Ovary (tissue), 9 donors: ENCODE results near the gene SKI. TPM values are rescaled to one million over a fixed set of nuclear protein-coding genes. Genes with fewer than 3 reads are reported as not detected.

Experiments used
- DNase-seq, 5 donors: peaks; one replicate each; pipeline ENCODE4 v3.0.0-alpha.2; 2019 to 2020
- H3K27ac ChIP-seq, 2 donors: fragments of 200-600 bp; one replicate each; pipeline versions ENCODE4 v1.5.1 to v1.8.0; 2019 to 2022
- H3K27me3 ChIP-seq: fragments of 200-600 bp; one replicate; pipeline ENCODE4 v1.8.0; 2022
- H3K36me3 ChIP-seq: fragments of 200-600 bp; sonication (generic); one replicate; pipeline ENCODE4 v1.5.1; 2019
- H3K4me1 ChIP-seq: one replicate; pipeline ENCODE4 v1.8.1; 2013; ENCODE audit warnings: mild to moderate bottlenecking, moderate library complexity; ENCODE audit not compliant: insufficient read depth
- H3K4me3 ChIP-seq: fragments of 200-600 bp; sonication (generic); one replicate; pipeline ENCODE4 v1.5.1; 2017
- H3K9me3 ChIP-seq, 2 donors: fragments of 200-600 bp in 1 of 2; sonication (generic) in 1 of 2; one replicate each; pipeline versions ENCODE4 v1.5.1 to v1.8.1; 2013 to 2019; ENCODE audit warnings: mild to moderate bottlenecking in 1 of 2, moderate library complexity in 1 of 2
- EP300 ChIP-seq: sonication (generic); formaldehyde crosslinking; IDR thresholded peaks from one replicate; pipeline ENCODE4 v1.6.1; 2017; ENCODE audit warnings: antibody characterized with exemption
- POLR2A ChIP-seq: fragments of 450-650 bp; IDR thresholded peaks from one replicate; pipeline ENCODE4 v1.6.1; 2017; ENCODE audit warnings: antibody characterized with exemption, mild to moderate bottlenecking, moderate library complexity
- WGBS, 3 donors: extraction: QIAGEN DNeasy Blood & Tissue Kit in 1 of 3; methylation state at CpG; one replicate each; pipeline versions ENCODE4 v1.1.5 to v1.1.7; 2013 to 2017; 5-methylcytosine and 5-hydroxymethylcytosine counted together
- intact Hi-C, 4 donors: fragments of 100-400 bp; cut with DNase I; formaldehyde crosslinking; loops; one replicate each; pipeline versions ENCODE4 v1.11.0 to v1.15.1; 2022 to 2023
- polyA plus RNA-seq, 2 donors: library from polyadenylated mRNA; stranded (reverse); fragments of 200-250 nt in 1 of 2; fragments of 350-450 nt in 1 of 2; fragmentation: Illumina TruSeq in 1 of 2; extraction: RNeasy Lipid Tissue Mini Kit (QIAGEN cat#74804) in 1 of 2; gene quantifications; one replicate each; pipeline ENCODE4 v1.2.3, GENCODE V29; 2013 to 2014
- total RNA-seq, 7 donors: library from RNA; depleted of rRNA in 2 of 7; stranded (reverse); fragments of >200 nt in 2 of 7; fragmentation: NEBNext Ultra II Directional in 3 of 7; extraction: Animal tissue kit (Norgen Biotek cat#: 25700) in 3 of 7; gene quantifications; one replicate each; pipeline versions ENCODE4 v1.1.0 to v1.2.4, GENCODE V29; 2016 to 2023
- TF ChIP-seq, protein P1 (sequence below), 3 donors: fragments of 450-650 bp in 2 of 3; fragments of 200-600 bp in 1 of 3; IDR thresholded peaks; one replicate each; pipeline versions ENCODE4 v1.5.1 to v1.8.0; 2016 to 2022; ENCODE audit warnings: antibody characterized with exemption in 3 of 3, mild to moderate bottlenecking in 1 of 3
- donor health status: DM: no; HTN: no; CAD: no; lungs with moderate emphysema.
- donor health status: DM: no; HTN: no; CAD: no.
- donor health status: Bipolar disorder and iron deficiency.
- donor health status: DM: yes; HTN: yes; CAD: no.
- donor health status: DM: no; HTN: no; CAD: no.
- donor health status: DM: yes; HTN: yes; CAD: no.

The SKI gene
- total and polyA plus RNA-seq, 9 donors, result 27.8 to 109 (median 79.1) TPM

DNA sequence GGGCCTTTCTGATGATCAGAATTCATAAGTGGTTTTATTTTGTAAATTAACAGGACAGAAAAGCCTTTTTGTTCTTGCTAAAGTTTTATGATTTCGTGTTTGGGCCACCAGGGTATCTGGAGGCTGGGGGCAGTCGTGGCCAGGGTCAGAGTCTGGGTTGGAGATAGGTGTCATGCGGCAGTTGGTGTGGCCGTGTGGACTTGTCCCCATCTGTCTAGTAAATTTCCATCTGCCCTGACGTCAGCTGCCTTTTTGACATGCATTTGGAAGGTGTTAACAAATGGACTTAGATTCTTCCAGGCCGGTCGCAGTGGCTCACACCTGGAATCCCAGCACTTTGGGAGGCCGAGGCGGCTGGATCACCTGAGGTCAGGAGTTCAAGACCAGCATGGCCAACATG lies 56.8 kb downstream of the SKI start:
- H3K27ac ChIP-seq, result no peak overlapping the region

DNA sequence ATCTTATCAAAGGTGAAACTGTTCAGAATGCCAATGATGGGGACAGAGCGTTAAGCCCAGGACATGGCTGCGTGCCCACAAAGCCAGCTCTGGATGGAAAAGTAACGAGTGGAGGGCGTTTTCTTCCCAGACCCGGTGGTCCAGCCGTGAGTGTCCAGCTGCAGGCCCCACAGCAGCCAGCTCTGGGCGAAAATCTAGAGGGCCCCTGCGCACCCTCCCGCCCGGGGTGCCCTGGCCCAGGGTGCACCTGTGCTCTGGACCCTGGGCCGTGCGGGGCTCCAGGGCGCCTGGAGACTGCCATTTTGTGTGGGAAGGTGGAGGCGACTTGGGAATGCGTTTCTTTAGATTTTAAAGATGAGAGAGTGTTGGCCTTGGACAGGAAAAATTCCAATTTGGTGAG lies 58.8 kb downstream of the SKI start:
- Histone ChIP-seq H3K27me3 (no peaks in the 10 kb centered on the region), H3K4me3 (no peak overlapping the region), H3K9me3 (no peaks in the 10 kb centered on the region), H3K4me1 (peaks cover 16% of the 10 kb centered on the region), H3K36me3 (no peaks in the 10 kb centered on the region), H3K27ac (no peak overlapping the region)
- WGBS, 3 donors, result 87 to 92% (median 89%) methylated on average over 15 of the region's 15 CpGs
- no peak for DNase-seq
- TF ChIP-seq EP300 (no peak), POLR2A (no peak)
- TF ChIP-seq, protein P1, sequence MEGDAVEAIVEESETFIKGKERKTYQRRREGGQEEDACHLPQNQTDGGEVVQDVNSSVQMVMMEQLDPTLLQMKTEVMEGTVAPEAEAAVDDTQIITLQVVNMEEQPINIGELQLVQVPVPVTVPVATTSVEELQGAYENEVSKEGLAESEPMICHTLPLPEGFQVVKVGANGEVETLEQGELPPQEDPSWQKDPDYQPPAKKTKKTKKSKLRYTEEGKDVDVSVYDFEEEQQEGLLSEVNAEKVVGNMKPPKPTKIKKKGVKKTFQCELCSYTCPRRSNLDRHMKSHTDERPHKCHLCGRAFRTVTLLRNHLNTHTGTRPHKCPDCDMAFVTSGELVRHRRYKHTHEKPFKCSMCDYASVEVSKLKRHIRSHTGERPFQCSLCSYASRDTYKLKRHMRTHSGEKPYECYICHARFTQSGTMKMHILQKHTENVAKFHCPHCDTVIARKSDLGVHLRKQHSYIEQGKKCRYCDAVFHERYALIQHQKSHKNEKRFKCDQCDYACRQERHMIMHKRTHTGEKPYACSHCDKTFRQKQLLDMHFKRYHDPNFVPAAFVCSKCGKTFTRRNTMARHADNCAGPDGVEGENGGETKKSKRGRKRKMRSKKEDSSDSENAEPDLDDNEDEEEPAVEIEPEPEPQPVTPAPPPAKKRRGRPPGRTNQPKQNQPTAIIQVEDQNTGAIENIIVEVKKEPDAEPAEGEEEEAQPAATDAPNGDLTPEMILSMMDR (IDR thresholded peaks at IDR 0.05), result no peak
- intact Hi-C loops, result no loop called here

More for the DNA sequence above, 56.8 kb downstream of the SKI start:
- Histone ChIP-seq H3K4me1 (peaks cover 5% of the 10 kb centered on the region), H3K36me3 (no peaks in the 10 kb centered on the region), H3K27me3 (no peaks in the 10 kb centered on the region), H3K9me3 (no peaks in the 10 kb centered on the region), H3K4me3 (no peak overlapping the region)
- 93 to 94% (median 94%) methylated on average over 9 of the region's 9 CpGs for WGBS, 3 donors
- no peak for DNase-seq
- TF ChIP-seq, protein P1 (IDR thresholded peaks at IDR 0.05), result no peak
- intact Hi-C loops, result no loop called here

DNA sequence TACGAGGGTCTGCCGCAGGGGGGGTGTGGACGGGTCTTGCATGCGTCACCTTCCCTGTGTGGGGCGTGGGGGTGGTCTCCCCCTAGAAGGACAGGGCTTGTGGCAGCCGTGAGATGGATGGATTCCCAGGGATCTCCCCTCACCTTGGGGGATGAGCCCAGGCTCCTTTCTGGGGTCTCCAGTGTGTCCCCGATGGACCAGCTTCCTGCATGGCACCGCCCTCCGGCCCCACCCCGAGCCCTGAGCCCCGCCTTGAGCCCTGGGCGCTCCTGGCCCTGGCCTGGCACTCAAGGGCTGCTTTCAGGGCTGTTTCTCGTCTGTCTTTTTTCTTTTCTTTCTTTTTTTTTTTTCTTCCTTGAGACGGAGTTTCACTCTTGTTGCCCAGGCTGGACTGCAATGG lies 59.5 kb downstream of the SKI start:
- no peak overlapping the region for H3K4me3 ChIP-seq
- no peaks in the 10 kb centered on the region for H3K27me3 ChIP-seq
- TF ChIP-seq EP300, result no peak
- no peak for TF ChIP-seq POLR2A
- TF ChIP-seq, protein P1 (IDR thresholded peaks at IDR 0.05), result no peak
- no peak for DNase-seq
- H3K4me1 ChIP-seq, result peaks cover 16% of the 10 kb centered on the region
- H3K9me3 ChIP-seq, result no peaks in the 10 kb centered on the region
- WGBS, 3 donors, result 91 to 95% (median 91%) methylated on average over 14 of the region's 14 CpGs
- no peak overlapping the region for H3K27ac ChIP-seq
- no peaks in the 10 kb centered on the region for H3K36me3 ChIP-seq
- intact Hi-C loops, result no loop called here

DNA sequence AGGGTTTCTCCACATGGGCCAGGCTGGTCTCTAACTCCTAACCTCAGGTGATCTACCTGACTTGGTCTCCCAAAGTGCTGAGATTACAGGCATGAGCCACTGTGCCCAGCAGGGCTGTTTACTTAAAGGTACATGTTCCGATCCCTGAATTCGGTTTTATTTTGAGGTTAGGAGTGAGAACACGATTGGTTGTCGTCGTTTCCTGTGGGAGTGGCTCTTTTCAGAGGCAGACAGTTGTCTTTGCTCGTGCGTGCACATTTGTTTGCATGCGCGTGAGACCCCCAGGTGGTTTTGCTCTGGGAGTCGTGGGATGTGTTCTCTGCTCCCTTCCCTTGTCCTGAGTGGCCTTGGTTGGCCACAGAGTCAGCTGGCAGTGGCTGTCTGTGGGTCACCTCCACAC lies 60.2 kb downstream of the SKI start:
- no peaks in the 10 kb centered on the region for H3K27me3 ChIP-seq
- intact Hi-C loops, result no loop called here
- peaks cover 16% of the 10 kb centered on the region for H3K4me1 ChIP-seq
- no peak for DNase-seq
- no peak overlapping the region for H3K27ac ChIP-seq
- H3K4me3 ChIP-seq, result no peak overlapping the region
- whole genome bisulfite sequencing, 3 donors, result 48 to 69% (median 64%) methylated on average over 10 of the region's 10 CpGs
- TF ChIP-seq, protein P1 (IDR thresholded peaks at IDR 0.05), result no peak
- TF ChIP-seq EP300 (no peak), POLR2A (no peak)
- H3K36me3 ChIP-seq, result no peaks in the 10 kb centered on the region
- H3K9me3 ChIP-seq, result no peaks in the 10 kb centered on the region
